ENCODE data around the gene PRKAG2. TPM values are rescaled to one million over a fixed set of nuclear protein-coding genes. Genes with fewer than 3 reads are reported as not detected.

The PRKAG2 gene
- total and polyA plus RNA-seq, 2 of the 13 experiments (the other 11 are each of a cell fraction or from before 2014, with no cell fraction given), result 0.90 to 1.3 TPM

DNA sequence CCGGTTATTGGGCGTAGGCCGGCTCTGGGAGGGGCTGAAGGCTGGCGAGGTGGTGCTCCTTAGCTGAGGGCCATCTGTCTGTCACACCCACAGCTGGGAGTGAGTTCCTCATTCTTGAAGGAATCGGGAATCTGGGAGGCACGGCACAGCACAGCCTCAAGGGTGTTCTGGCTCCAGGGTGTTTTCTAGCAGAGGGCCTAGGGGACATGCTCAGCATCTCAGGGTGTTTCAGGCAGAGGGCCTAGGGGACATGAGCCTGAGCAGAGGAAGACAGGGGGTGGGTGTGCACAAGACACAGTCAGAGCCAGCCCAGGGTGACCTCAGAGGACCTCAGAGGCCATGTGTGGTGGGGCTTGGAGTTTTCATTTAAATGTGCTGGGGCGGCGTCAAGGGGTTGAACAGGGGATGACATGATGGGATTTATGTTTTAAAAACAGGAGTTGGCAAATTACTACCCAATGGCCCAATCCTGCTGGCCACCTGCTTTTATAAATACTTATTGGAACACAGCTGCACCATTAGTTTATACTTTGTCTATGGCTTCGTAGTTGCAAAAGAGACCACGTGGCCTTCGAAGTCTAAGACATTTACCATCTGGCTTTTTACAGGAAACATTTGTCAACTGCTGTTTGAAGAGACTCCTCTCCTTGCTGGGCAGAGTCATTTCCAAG lies 121.6 kb downstream of the PRKAG2 start:
- intact Hi-C loops (cut with micrococcal nuclease; ENCODE audit: unreplicated experiment), result no loop called here
- Histone ChIP-seq H3K4me3 (replicated peaks in 1 of 3; ENCODE audit: insufficient read depth in 1 of 3, low read depth in 2 of 3, low read length in 3 of 3) (no peak overlapping the region), H3K4me2 (ENCODE audit: low read depth, low read length) (no peak overlapping the region), H3K9ac (ENCODE audit: insufficient read depth, low read depth, low read length) (no peak overlapping the region), H3K36me3 (replicated peaks in 1 of 2; ENCODE audit: control insufficient read depth in 1 of 2, insufficient read depth in 2 of 2, low read length in 2 of 2) (no peaks in the 10 kb centered on the region), H4K20me1 (ENCODE audit: insufficient read depth, low read length) (no peaks in the 10 kb centered on the region), H3K27ac (ENCODE audit: extremely low read length, insufficient read depth, low read length) (no peak overlapping the region), H2AFZ (ENCODE audit: low read length) (no peak overlapping the region), H3K27me3 (ENCODE audit: control insufficient read depth in 1 of 2, insufficient read depth in 2 of 2, low read length in 2 of 2) (peaks cover 0 to 13% of the 10 kb centered on the region in 2 experiments; a peak in 3 of 5 replicates), H3K4me1 (ENCODE audit: insufficient read depth, low read length) (peaks cover 7% of the 10 kb centered on the region; the same call in 1 of the 2 replicates), H3K9me3 (ENCODE audit: low read length) (no peaks in the 10 kb centered on the region), H3K79me2 (ENCODE audit: insufficient read depth, low read length) (no peaks in the 10 kb centered on the region)
- no peak for TF ChIP-seq ZSCAN9 (CRISPR knock-in tag; IDR thresholded peaks at IDR 0.05; ENCODE audit: borderline replicate concordance)
- TF ChIP-seq, protein P1, sequence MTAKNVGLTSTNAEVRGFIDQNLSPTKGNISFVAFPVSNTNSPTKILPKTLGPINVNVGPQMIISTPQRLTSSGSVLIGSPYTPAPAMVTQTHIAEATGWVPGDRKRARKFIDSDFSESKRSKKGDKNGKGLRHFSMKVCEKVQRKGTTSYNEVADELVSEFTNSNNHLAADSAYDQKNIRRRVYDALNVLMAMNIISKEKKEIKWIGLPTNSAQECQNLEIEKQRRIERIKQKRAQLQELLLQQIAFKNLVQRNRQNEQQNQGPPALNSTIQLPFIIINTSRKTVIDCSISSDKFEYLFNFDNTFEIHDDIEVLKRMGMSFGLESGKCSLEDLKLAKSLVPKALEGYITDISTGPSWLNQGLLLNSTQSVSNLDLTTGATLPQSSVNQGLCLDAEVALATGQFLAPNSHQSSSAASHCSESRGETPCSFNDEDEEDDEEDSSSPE (CRISPR knock-in tag; IDR thresholded peaks at IDR 0.05), result no peak
- TF ChIP-seq SOX13 (IDR thresholded peaks at IDR 0.05), result no peak
- TF ChIP-seq SOX13 (CRISPR knock-in tag; conservative IDR thresholded peaks at IDR 0.05 in 1 of 2, IDR thresholded peaks at IDR 0.05 in 1 of 2), result no peak
- no peak for TF ChIP-seq ZNF282 (IDR thresholded peaks at IDR 0.05; ENCODE audit: partially characterized antibody)
- TF ChIP-seq RXRB (CRISPR knock-in tag; IDR thresholded peaks at IDR 0.05; ENCODE audit: borderline replicate concordance), result no peak
- TF ChIP-seq SMAD3 (CRISPR knock-in tag; IDR thresholded peaks at IDR 0.05), result no peak
- TF ChIP-seq RBFOX2 (IDR thresholded peaks at IDR 0.05; ENCODE audit: low read depth, low read length), result no peak
- no peak for TF ChIP-seq U2AF1 (optimal IDR thresholded peaks at IDR 0.05; ENCODE audit: low read depth, low read length)
- no peak for TF ChIP-seq ZSCAN21 (CRISPR knock-in tag; IDR thresholded peaks at IDR 0.05; ENCODE audit: borderline replicate concordance)
- TF ChIP-seq JDP2 (CRISPR knock-in tag; IDR thresholded peaks at IDR 0.05; ENCODE audit: borderline replicate concordance), result no peak
- no peak for TF ChIP-seq ZNF235 (CRISPR knock-in tag; IDR thresholded peaks at IDR 0.05; ENCODE audit: borderline replicate concordance)
- TF ChIP-seq ZNF558 (CRISPR knock-in tag; IDR thresholded peaks at IDR 0.05; ENCODE audit: borderline replicate concordance), result no peak
- TF ChIP-seq NR2F2 (IDR thresholded peaks at IDR 0.05; ENCODE audit: borderline replicate concordance, low read depth), result no peak
- TF ChIP-seq, protein P2, sequence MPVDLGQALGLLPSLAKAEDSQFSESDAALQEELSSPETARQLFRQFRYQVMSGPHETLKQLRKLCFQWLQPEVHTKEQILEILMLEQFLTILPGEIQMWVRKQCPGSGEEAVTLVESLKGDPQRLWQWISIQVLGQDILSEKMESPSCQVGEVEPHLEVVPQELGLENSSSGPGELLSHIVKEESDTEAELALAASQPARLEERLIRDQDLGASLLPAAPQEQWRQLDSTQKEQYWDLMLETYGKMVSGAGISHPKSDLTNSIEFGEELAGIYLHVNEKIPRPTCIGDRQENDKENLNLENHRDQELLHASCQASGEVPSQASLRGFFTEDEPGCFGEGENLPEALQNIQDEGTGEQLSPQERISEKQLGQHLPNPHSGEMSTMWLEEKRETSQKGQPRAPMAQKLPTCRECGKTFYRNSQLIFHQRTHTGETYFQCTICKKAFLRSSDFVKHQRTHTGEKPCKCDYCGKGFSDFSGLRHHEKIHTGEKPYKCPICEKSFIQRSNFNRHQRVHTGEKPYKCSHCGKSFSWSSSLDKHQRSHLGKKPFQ (CRISPR knock-in tag; IDR thresholded peaks at IDR 0.05; ENCODE audit: insufficient replicate concordance), result no peak
- TF ChIP-seq ZNF20 (CRISPR knock-in tag; IDR thresholded peaks at IDR 0.05), result no peak
- no peak for TF ChIP-seq IRX3 (CRISPR knock-in tag; IDR thresholded peaks at IDR 0.05; ENCODE audit: borderline replicate concordance, low read depth)
- TF ChIP-seq ZSCAN22 (CRISPR knock-in tag; IDR thresholded peaks at IDR 0.05), result no peak
- TF ChIP-seq, protein P3, sequence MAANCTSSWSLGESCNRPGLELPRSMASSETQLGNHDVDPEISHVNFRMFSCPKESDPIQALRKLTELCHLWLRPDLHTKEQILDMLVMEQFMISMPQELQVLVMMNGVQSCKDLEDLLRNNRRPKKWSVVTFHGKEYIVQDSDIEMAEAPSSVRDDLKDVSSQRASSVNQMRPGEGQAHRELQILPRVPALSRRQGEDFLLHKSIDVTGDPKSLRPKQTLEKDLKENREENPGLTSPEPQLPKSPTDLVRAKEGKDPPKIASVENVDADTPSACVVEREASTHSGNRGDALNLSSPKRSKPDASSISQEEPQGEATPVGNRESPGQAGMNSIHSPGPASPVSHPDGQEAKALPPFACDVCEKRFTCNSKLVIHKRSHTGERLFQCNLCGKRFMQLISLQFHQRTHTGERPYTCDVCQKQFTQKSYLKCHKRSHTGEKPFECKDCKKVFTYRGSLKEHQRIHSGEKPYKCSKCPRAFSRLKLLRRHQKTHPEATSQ (CRISPR knock-in tag; IDR thresholded peaks at IDR 0.05; ENCODE audit: borderline replicate concordance), result no peak
- no peak for TF ChIP-seq CENPT (CRISPR knock-in tag; IDR thresholded peaks at IDR 0.05; ENCODE audit: low read depth)
- TF ChIP-seq ZNF747 (CRISPR knock-in tag; IDR thresholded peaks at IDR 0.05; ENCODE audit: borderline replicate concordance), result no peak
- 91% methylated on average over 9 of the region's 11 CpGs for WGBS (ENCODE audit: low lambda C conversion rate)
- no TSS peak for BruUV-seq (replicated peaks)
- ATAC-seq (no peak), DNase-seq (ENCODE audit: low spot score) (no peak), FAIRE-seq (no peak)
- ChIA-PET POLR2A (no interaction called here), CTCF (ENCODE audit: low intra/inter-chr PET ratio, low total read pairs) (interaction anchor here (1.5 kb wide), 1 partner anchor 129 kb away, joined by 3 read pairs; no protein-coding TSS in a partner anchor)
- in situ Hi-C loops (cut with HindIII; ENCODE audit: extremely low pct_ligation_motif_present, low pct_unique_long_range_greater_than_20kb), result loop anchor here (5.0 to 10.0 kb wide), 2 partner anchors 128 to 190 kb away; no protein-coding TSS in a partner anchor
